Body of pancreas (tissue), 4 donors: Measurements from ENCODE around the gene SORL1.

ENCODE experiments used
- POLR2A ChIP-seq, 3 donors: fragments of 450-650 bp; IDR thresholded peaks; one replicate each; pipeline ENCODE4 v1.6.1; 2016; ENCODE audit warnings: antibody characterized with exemption in 3 of 3, mild to moderate bottlenecking in 2 of 3
- TF ChIP-seq, protein P1 (sequence below), 7 experiments: fragments of 450-650 bp in 4 of 7; fragments of 200-600 bp in 3 of 7; sonication (generic) in 3 of 7; IDR thresholded peaks; one replicate each; pipeline ENCODE4 v1.5.1; 2016 to 2019; ENCODE audit warnings: antibody characterized with exemption in 7 of 7

DNA sequence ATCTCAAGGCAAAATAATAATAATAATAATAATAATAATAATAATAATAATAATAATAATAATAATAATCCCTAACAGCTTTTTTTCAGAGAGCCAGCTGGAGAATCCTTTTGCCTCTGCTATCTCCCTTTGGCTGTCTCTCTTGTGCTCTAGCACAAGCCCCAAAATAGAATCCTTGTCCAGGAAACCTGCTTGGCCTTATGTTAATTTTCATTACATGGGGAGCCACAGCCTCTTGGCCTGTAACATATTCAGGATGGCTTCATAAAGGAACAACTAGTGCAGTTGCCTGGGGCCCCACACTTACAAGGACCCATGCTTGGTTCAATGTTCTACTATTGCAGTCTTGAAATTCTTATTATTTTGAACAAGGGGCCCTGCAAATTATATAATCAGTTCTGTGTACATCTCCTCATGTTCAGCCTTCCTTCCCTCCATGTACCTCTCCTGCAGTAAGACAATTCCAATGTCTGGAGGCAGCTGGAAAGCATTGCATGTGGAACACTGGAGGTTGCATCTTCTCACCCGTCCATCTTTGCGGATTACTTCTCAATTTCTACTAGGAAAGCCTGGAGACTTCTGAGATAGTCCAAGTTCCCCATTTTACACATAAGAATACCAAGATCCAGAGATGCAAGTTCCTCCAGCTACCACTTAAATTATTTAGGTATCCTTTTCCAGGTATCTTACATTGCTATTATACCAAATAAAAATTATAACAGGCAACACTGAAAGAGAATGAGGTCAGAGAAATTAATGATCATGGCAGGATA is 37.8 kb upstream of the SORL1 start:
- TF ChIP-seq, protein P1, sequence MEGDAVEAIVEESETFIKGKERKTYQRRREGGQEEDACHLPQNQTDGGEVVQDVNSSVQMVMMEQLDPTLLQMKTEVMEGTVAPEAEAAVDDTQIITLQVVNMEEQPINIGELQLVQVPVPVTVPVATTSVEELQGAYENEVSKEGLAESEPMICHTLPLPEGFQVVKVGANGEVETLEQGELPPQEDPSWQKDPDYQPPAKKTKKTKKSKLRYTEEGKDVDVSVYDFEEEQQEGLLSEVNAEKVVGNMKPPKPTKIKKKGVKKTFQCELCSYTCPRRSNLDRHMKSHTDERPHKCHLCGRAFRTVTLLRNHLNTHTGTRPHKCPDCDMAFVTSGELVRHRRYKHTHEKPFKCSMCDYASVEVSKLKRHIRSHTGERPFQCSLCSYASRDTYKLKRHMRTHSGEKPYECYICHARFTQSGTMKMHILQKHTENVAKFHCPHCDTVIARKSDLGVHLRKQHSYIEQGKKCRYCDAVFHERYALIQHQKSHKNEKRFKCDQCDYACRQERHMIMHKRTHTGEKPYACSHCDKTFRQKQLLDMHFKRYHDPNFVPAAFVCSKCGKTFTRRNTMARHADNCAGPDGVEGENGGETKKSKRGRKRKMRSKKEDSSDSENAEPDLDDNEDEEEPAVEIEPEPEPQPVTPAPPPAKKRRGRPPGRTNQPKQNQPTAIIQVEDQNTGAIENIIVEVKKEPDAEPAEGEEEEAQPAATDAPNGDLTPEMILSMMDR (IDR thresholded peaks at IDR 0.05), result no peak
- TF ChIP-seq POLR2A (IDR thresholded peaks at IDR 0.05), result no peak
